ENCODE measurements around the gene RPTOR. TPM values are rescaled to one million over a fixed set of nuclear protein-coding genes. Genes with fewer than 3 reads are reported as not detected.

Gene RPTOR
- total and polyA plus RNA-seq, 2 donors (not counting 3 experiments of a cell fraction or from before 2014, with no cell fraction given): 10.7 to 41.8 TPM

- Histone ChIP-seq H3K9ac (replicated peaks; ENCODE audit: extremely low read depth, insufficient read depth, low read length) (no peak overlapping the region), H3K4me3 (replicated peaks in 1 of 3; ENCODE audit: insufficient read depth in 1 of 3, low read depth in 1 of 3, low read length in 3 of 3) (no peak overlapping the region), H3K4me1 (ENCODE audit: control insufficient read depth, extremely low read depth, insufficient read depth, low read length) (peaks cover 10% of the 10 kb centered on the region), H3K36me3 (ENCODE audit: control insufficient read depth in 2 of 2, extremely low read depth in 1 of 2, insufficient read depth in 2 of 2, low read length in 2 of 2) (peaks cover 3 to 42% of the 10 kb centered on the region in 2 experiments), H3K4me2 (ENCODE audit: insufficient read depth, low read length) (no peak overlapping the region), H3K9me1 (replicated peaks; ENCODE audit: control insufficient read depth, extremely low read depth, insufficient read depth, low read length) (no peaks in the 10 kb centered on the region), H4K20me1 (replicated peaks; ENCODE audit: control insufficient read depth, extremely low read depth, insufficient read depth, low read length) (no peaks in the 10 kb centered on the region), H3K27ac (ENCODE audit: insufficient read depth, low read depth, low read length) (no peak overlapping the region), H3K79me2 (ENCODE audit: control insufficient read depth, insufficient read depth, low read length) (peaks cover 8% of the 10 kb centered on the region), H3K9me3 (replicated peaks; ENCODE audit: control insufficient read depth, insufficient read depth, low read length) (no peaks in the 10 kb centered on the region), H3K27me3 (ENCODE audit: control insufficient read depth in 2 of 2, insufficient read depth in 2 of 2, low read length in 2 of 2) (peaks cover 0 to 1% of the 10 kb centered on the region in 2 experiments), H2AFZ (ENCODE audit: low read depth, low read length) (no peak overlapping the region)
- ChIA-PET CTCF (no interaction called here), POLR2A (no interaction called here)
- dilution Hi-C loops (cut with MboI; ENCODE audit: extremely low pct_ligation_motif_present, low sequenced_read_pairs) (no loop called here), intact Hi-C loops (cut with micrococcal nuclease) (no loop called here)
- no TSS peak for BruUV-seq (replicated peaks)
- TF ChIP-seq POLR2A (IDR thresholded peaks at IDR 0.05; ENCODE audit: low read depth, low read length) (no peak), MYC (IDR thresholded peaks at IDR 0.05; ENCODE audit: low read depth, low read length) (no peak), EZH2 (IDR thresholded peaks at IDR 0.05; ENCODE audit: borderline replicate concordance, low read depth, low read length, severe bottlenecking) (no peak), FOS (IDR thresholded peaks at IDR 0.05; ENCODE audit: borderline replicate concordance, insufficient read depth, low read length) (no peak)
- DNase-seq (ENCODE audit: low read depth, low spot score) (no peak), FAIRE-seq (no peak)
Observed at GRCh38 chr17:80997424-80998117, 452.9 kb downstream of the RPTOR start.

- POLR2A ChIA-PET: no interaction called here
- no peak overlapping the region for H3K27ac ChIP-seq (ENCODE audit: insufficient read depth, low read depth, low read length)
- H3K36me3 ChIP-seq (ENCODE audit: control insufficient read depth in 2 of 2, extremely low read depth in 1 of 2, insufficient read depth in 2 of 2, low read length in 2 of 2): peaks cover 3 to 42% of the 10 kb centered on the region in 2 experiments
- no peak for DNase-seq (ENCODE audit: low read depth, low spot score)
- TF ChIP-seq POLR2A (IDR thresholded peaks at IDR 0.05; ENCODE audit: low read depth, low read length) (no peak), FOS (IDR thresholded peaks at IDR 0.05; ENCODE audit: borderline replicate concordance, insufficient read depth, low read length) (no peak), EZH2 (IDR thresholded peaks at IDR 0.05; ENCODE audit: borderline replicate concordance, low read depth, low read length, severe bottlenecking) (no peak), CTCF (IDR thresholded peaks at IDR 0.05; ENCODE audit: extremely low read depth in 1 of 2, insufficient read depth in 1 of 2, low read depth in 1 of 2, low read length in 2 of 2) (no peak), GATA2 (IDR thresholded peaks at IDR 0.05; ENCODE audit: insufficient read depth, insufficient read length, low read depth, low read length) (no peak), JUN (IDR thresholded peaks at IDR 0.05; ENCODE audit: borderline replicate concordance, insufficient read depth, insufficient read length, low read depth) (no peak), MYC (IDR thresholded peaks at IDR 0.05; ENCODE audit: low read depth, low read length) (no peak), POLR2AphosphoS5 (IDR thresholded peaks at IDR 0.05; ENCODE audit: insufficient read depth, low read depth, low read length) (no peak), MAX (IDR thresholded peaks at IDR 0.05; ENCODE audit: insufficient read depth, insufficient read length) (no peak)
- H3K27me3 ChIP-seq (ENCODE audit: control insufficient read depth in 2 of 2, insufficient read depth in 2 of 2, low read length in 2 of 2): peaks cover 4 to 6% of the 10 kb centered on the region in 2 experiments
- dilution Hi-C loops (cut with MboI; ENCODE audit: extremely low pct_ligation_motif_present, low sequenced_read_pairs) (no loop called here), intact Hi-C loops (cut with micrococcal nuclease) (no loop called here)
- H3K4me1 ChIP-seq (ENCODE audit: control insufficient read depth, extremely low read depth, insufficient read depth, low read length): peaks cover 3% of the 10 kb centered on the region
- H4K20me1 ChIP-seq (replicated peaks; ENCODE audit: control insufficient read depth, extremely low read depth, insufficient read depth, low read length): no peaks in the 10 kb centered on the region
- FAIRE-seq: no peak
- H3K9me1 ChIP-seq (replicated peaks; ENCODE audit: control insufficient read depth, extremely low read depth, insufficient read depth, low read length): no peaks in the 10 kb centered on the region
- no peak overlapping the region for H2AFZ ChIP-seq (ENCODE audit: low read depth, low read length)
- H3K4me2 ChIP-seq (ENCODE audit: insufficient read depth, low read length): no peak overlapping the region
- peaks cover 3% of the 10 kb centered on the region for H3K79me2 ChIP-seq (ENCODE audit: control insufficient read depth, insufficient read depth, low read length)
- H3K9ac ChIP-seq (replicated peaks; ENCODE audit: extremely low read depth, insufficient read depth, low read length): no peak overlapping the region
- H3K4me3 ChIP-seq (replicated peaks in 1 of 3; ENCODE audit: insufficient read depth in 1 of 3, low read depth in 1 of 3, low read length in 3 of 3): no peak overlapping the region
- H3K9me3 ChIP-seq (replicated peaks; ENCODE audit: control insufficient read depth, insufficient read depth, low read length): no peaks in the 10 kb centered on the region
- BruUV-seq (replicated peaks): no TSS peak
- CTCF ChIA-PET: interaction anchor here (0.6 to 1.4 kb wide), 2 partner anchors 10 to 813 kb away, joined by 3 to 4 read pairs; no protein-coding TSS in a partner anchor
Observed at GRCh38 chr17:80998118-80998747, 453.6 kb downstream of the RPTOR start.

All from endothelial cell of umbilical vein (primary cell).